HG02938 (cell line): ENCODE data around the gene KIR2DL3.
"Not testable (repeated sequence)": the region's sequence is repeated elsewhere in the genome, so short reads cannot be mapped to it uniquely, and the experiment has no call there.

ENCODE experiments used
- ATAC-seq: cut with Tn5 transposase; IDR thresholded peaks from one replicate; pipeline ENCODE4 v1.9.1; 2021; ENCODE audit warnings: mild to moderate bottlenecking, moderate library complexity; ENCODE audit not compliant: unreplicated experiment

Gene KIR2DL3

GRCh38 chr19:54741950-54742349 lies 3.6 kb downstream of the KIR2DL3 start:
- not testable (repeated sequence) for ATAC-seq

- ATAC-seq = not testable (repeated sequence)
Observed at GRCh38 chr19:54744080-54744479, 5.8 kb downstream of the KIR2DL3 start.

- ATAC-seq = not testable (repeated sequence)
Observed at GRCh38 chr19:54747614-54748322, 9.5 kb downstream of the KIR2DL3 start.

GRCh38 chr19:54750276-54750675 lies 12.0 kb downstream of the KIR2DL3 start:
- ATAC-seq = not testable (repeated sequence)

- ATAC-seq = not testable (repeated sequence)
Observed at GRCh38 chr19:54756204-54757110, 18.1 kb downstream of the KIR2DL3 start.

GRCh38 chr19:54758577-54758976 lies 20.3 kb downstream of the KIR2DL3 start:
- ATAC-seq = not testable (repeated sequence)

GRCh38 chr19:54764219-54764618 lies 25.9 kb downstream of the KIR2DL3 start:
- ATAC-seq = not testable (repeated sequence)

- ATAC-seq = not testable (repeated sequence)
Observed at GRCh38 chr19:54766464-54766863, 28.2 kb downstream of the KIR2DL3 start.

- not testable (repeated sequence) for ATAC-seq
Observed at GRCh38 chr19:54769646-54770045, 31.3 kb downstream of the KIR2DL3 start, which contains the start of gene KIR2DL1. Gene KIR2DL1 (plus strand): TSS chr19:54769793. CDS start chr19:54769851, 58 bp downstream.

- not testable (repeated sequence) for ATAC-seq
Observed at GRCh38 chr19:54770511-54770910, 32.2 kb downstream of the KIR2DL3 start.

- ATAC-seq = not testable (repeated sequence)
Observed at GRCh38 chr19:54771018-54771960, 33.0 kb downstream of the KIR2DL3 start.

- not testable (repeated sequence) for ATAC-seq
Observed at GRCh38 chr19:54772666-54773065, 34.4 kb downstream of the KIR2DL3 start.

GRCh38 chr19:54775095-54775815 lies 36.9 kb downstream of the KIR2DL3 start:
- not testable (repeated sequence) for ATAC-seq

- ATAC-seq = not testable (repeated sequence)
Observed at GRCh38 chr19:54775830-54776229, 37.5 kb downstream of the KIR2DL3 start.

GRCh38 chr19:54777851-54778250 lies 39.5 kb downstream of the KIR2DL3 start:
- not testable (repeated sequence) for ATAC-seq

- ATAC-seq = not testable (repeated sequence)
Observed at GRCh38 chr19:54778896-54779295, 40.6 kb downstream of the KIR2DL3 start.

GRCh38 chr19:54782916-54783315 lies 44.6 kb downstream of the KIR2DL3 start:
- ATAC-seq = not testable (repeated sequence)

GRCh38 chr19:54786091-54786723 lies 47.9 kb downstream of the KIR2DL3 start:
- not testable (repeated sequence) for ATAC-seq

GRCh38 chr19:54788154-54788553 lies 49.8 kb downstream of the KIR2DL3 start:
- ATAC-seq = not testable (repeated sequence)
